Suprapubic skin (tissue), 4 donors: ENCODE data around the gene SDHC.

ENCODE experiments used
- EP300 ChIP-seq: sonication (generic); formaldehyde crosslinking; IDR thresholded peaks from one replicate; pipeline ENCODE4 v1.6.1; 2017; ENCODE audit warnings: antibody characterized with exemption
- POLR2A ChIP-seq, 2 donors: fragments of 450-650 bp; IDR thresholded peaks; one replicate each; pipeline ENCODE4 v1.6.1; 2017; ENCODE audit warnings: antibody characterized with exemption in 2 of 2, mild to moderate bottlenecking in 2 of 2, moderate library complexity in 2 of 2
- POLR2AphosphoS5 ChIP-seq, 3 donors: sonication (generic); formaldehyde crosslinking; IDR thresholded peaks; one replicate each; pipeline ENCODE4 v1.6.1; 2017; ENCODE audit warnings: antibody characterized with exemption in 3 of 3
- TF ChIP-seq, protein P1 (sequence below), 2 donors: fragments of 200-600 bp in 1 of 2; fragments of 450-650 bp in 1 of 2; sonication (generic) in 1 of 2; IDR thresholded peaks; one replicate each; pipeline ENCODE4 v1.5.1; 2016 to 2019; ENCODE audit warnings: antibody characterized with exemption in 2 of 2, mild to moderate bottlenecking in 1 of 2, moderate library complexity in 1 of 2

DNA sequence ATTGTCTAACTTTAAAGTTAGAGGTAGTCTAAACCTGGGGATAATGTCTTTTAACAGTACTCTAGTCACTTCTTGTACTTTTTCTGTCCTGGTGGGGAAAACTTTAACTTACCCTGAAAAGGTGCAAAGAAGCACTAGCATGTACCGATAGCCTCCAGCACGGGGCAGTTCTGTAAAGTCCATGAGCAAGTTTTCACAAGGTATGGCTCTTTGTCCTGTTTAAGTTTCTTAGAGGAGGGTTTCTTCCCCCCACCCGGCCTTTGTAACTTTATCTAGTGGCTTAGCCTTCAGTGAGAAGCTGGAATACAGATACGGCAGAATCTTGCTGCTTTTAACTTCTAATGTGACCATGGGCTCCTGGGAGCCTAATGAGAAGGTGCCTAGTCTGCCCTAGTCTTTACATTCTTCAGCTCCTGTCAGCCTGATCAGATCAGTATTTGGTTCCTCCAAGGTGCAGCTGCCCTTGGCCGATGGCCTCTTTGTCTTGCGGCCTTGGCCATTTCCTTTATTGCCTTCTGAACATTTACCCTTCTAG, 93.3 kb downstream of the SDHC start:
- TF ChIP-seq POLR2A (IDR thresholded peaks at IDR 0.05), result no peak
- TF ChIP-seq, protein P1, sequence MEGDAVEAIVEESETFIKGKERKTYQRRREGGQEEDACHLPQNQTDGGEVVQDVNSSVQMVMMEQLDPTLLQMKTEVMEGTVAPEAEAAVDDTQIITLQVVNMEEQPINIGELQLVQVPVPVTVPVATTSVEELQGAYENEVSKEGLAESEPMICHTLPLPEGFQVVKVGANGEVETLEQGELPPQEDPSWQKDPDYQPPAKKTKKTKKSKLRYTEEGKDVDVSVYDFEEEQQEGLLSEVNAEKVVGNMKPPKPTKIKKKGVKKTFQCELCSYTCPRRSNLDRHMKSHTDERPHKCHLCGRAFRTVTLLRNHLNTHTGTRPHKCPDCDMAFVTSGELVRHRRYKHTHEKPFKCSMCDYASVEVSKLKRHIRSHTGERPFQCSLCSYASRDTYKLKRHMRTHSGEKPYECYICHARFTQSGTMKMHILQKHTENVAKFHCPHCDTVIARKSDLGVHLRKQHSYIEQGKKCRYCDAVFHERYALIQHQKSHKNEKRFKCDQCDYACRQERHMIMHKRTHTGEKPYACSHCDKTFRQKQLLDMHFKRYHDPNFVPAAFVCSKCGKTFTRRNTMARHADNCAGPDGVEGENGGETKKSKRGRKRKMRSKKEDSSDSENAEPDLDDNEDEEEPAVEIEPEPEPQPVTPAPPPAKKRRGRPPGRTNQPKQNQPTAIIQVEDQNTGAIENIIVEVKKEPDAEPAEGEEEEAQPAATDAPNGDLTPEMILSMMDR (IDR thresholded peaks at IDR 0.05), result no peak
- no peak for TF ChIP-seq POLR2AphosphoS5 (IDR thresholded peaks at IDR 0.05)
- no peak for TF ChIP-seq EP300
